ENCODE results near the gene NXNL1. TPM values are rescaled to one million over a fixed set of nuclear protein-coding genes. Genes with fewer than 3 reads are reported as not detected.

The NXNL1 gene
- total and polyA plus RNA-seq, 2 donors (not counting 3 experiments of a cell fraction or from before 2014, with no cell fraction given): not detected

DNA sequence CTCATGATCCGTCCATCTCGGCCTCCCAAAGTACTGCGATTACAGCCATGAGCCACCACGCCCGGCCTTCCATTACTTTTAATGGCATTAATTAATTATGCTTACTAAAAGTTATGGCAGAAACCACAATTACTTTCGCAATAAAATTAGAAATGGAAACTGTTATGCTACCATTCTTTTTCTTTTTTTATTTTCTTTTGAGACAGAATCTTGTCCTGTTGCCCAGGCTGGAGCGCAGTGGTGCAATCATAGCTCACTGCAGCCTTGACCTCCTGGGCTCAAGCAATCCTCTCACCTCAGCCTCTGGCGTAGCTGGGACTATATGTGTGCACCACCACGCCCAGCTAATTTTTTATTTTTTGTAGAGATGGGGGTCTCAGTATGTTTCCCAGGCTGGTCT lies 50.7 kb downstream of the NXNL1 start:
- BruUV-seq (replicated peaks): no TSS peak
- no peak overlapping the region for H2AFZ ChIP-seq (ENCODE audit: low read depth, low read length)
- H3K27ac ChIP-seq (ENCODE audit: insufficient read depth, low read depth, low read length): no peak overlapping the region
- ChIA-PET CTCF (interaction anchor here (1.1 kb wide), 1 partner anchor 19 kb away, joined by 3 read pairs; no protein-coding TSS in a partner anchor), POLR2A (no interaction called here)
- H3K9ac ChIP-seq (replicated peaks; ENCODE audit: extremely low read depth, insufficient read depth, low read length): no peak overlapping the region
- dilution Hi-C loops (cut with MboI; ENCODE audit: extremely low pct_ligation_motif_present, low sequenced_read_pairs): no loop called here
- H3K4me3 ChIP-seq (replicated peaks in 1 of 3; ENCODE audit: insufficient read depth in 1 of 3, low read depth in 1 of 3, low read length in 3 of 3): no peak overlapping the region
- H3K79me2 ChIP-seq (ENCODE audit: control insufficient read depth, insufficient read depth, low read length): peaks cover 4% of the 10 kb centered on the region
- FAIRE-seq (no peak), DNase-seq (ENCODE audit: low read depth, low spot score) (no peak)
- H4K20me1 ChIP-seq (replicated peaks; ENCODE audit: control insufficient read depth, extremely low read depth, insufficient read depth, low read length): no peaks in the 10 kb centered on the region
- no peaks in the 10 kb centered on the region for H3K36me3 ChIP-seq (ENCODE audit: control insufficient read depth in 2 of 2, extremely low read depth in 1 of 2, insufficient read depth in 2 of 2, low read length in 2 of 2)
- no peaks in the 10 kb centered on the region for H3K27me3 ChIP-seq (ENCODE audit: control insufficient read depth in 2 of 2, insufficient read depth in 2 of 2, low read length in 2 of 2)
- intact Hi-C loops (cut with micrococcal nuclease): loop anchor here (10.0 kb wide), 1 partner anchor 145 kb away; the partner anchor contains the start of gene COLGALT1
- no peaks in the 10 kb centered on the region for H3K9me1 ChIP-seq (replicated peaks; ENCODE audit: control insufficient read depth, extremely low read depth, insufficient read depth, low read length)
- no peak for TF ChIP-seq GATA2 (IDR thresholded peaks at IDR 0.05; ENCODE audit: insufficient read depth, insufficient read length, low read depth, low read length)
- no peak for TF ChIP-seq JUN (IDR thresholded peaks at IDR 0.05; ENCODE audit: borderline replicate concordance, insufficient read depth, insufficient read length, low read depth)
- no peak for TF ChIP-seq POLR2AphosphoS5 (IDR thresholded peaks at IDR 0.05; ENCODE audit: insufficient read depth, low read depth, low read length)
- no peak for TF ChIP-seq MYC (IDR thresholded peaks at IDR 0.05; ENCODE audit: low read depth, low read length)
- TF ChIP-seq, protein P1, sequence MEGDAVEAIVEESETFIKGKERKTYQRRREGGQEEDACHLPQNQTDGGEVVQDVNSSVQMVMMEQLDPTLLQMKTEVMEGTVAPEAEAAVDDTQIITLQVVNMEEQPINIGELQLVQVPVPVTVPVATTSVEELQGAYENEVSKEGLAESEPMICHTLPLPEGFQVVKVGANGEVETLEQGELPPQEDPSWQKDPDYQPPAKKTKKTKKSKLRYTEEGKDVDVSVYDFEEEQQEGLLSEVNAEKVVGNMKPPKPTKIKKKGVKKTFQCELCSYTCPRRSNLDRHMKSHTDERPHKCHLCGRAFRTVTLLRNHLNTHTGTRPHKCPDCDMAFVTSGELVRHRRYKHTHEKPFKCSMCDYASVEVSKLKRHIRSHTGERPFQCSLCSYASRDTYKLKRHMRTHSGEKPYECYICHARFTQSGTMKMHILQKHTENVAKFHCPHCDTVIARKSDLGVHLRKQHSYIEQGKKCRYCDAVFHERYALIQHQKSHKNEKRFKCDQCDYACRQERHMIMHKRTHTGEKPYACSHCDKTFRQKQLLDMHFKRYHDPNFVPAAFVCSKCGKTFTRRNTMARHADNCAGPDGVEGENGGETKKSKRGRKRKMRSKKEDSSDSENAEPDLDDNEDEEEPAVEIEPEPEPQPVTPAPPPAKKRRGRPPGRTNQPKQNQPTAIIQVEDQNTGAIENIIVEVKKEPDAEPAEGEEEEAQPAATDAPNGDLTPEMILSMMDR (IDR thresholded peaks at IDR 0.05; ENCODE audit: extremely low read depth in 1 of 2, insufficient read depth in 1 of 2, low read depth in 1 of 2, low read length in 2 of 2): no peak
- TF ChIP-seq POLR2A (IDR thresholded peaks at IDR 0.05; ENCODE audit: low read depth, low read length): no peak
- TF ChIP-seq, protein P2, sequence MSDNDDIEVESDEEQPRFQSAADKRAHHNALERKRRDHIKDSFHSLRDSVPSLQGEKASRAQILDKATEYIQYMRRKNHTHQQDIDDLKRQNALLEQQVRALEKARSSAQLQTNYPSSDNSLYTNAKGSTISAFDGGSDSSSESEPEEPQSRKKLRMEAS (IDR thresholded peaks at IDR 0.05; ENCODE audit: insufficient read depth, insufficient read length): no peak
- no peak for TF ChIP-seq FOS (IDR thresholded peaks at IDR 0.05; ENCODE audit: borderline replicate concordance, insufficient read depth, low read length)
- TF ChIP-seq EZH2 (IDR thresholded peaks at IDR 0.05; ENCODE audit: borderline replicate concordance, low read depth, low read length, severe bottlenecking): no peak
- H3K4me1 ChIP-seq (ENCODE audit: control insufficient read depth, extremely low read depth, insufficient read depth, low read length): peaks cover 39% of the 10 kb centered on the region
- no peak overlapping the region for H3K4me2 ChIP-seq (ENCODE audit: insufficient read depth, low read length)
- H3K9me3 ChIP-seq (replicated peaks; ENCODE audit: control insufficient read depth, insufficient read depth, low read length): no peaks in the 10 kb centered on the region
